Ishikawa (cell line): Measurements from ENCODE around the gene STXBP1.

Source experiments
- CREB1 ChIP-seq: IDR thresholded peaks from 2 replicates; pipeline ENCODE4 v1.6.1; 2012; ENCODE audit warnings: low read depth
- EGR1 ChIP-seq: IDR thresholded peaks from 2 replicates; pipeline ENCODE4 v1.6.1; 2012
- MAX ChIP-seq: IDR thresholded peaks from 2 replicates; pipeline ENCODE4 v1.6.1; 2012
- TCF12 ChIP-seq: IDR thresholded peaks from 2 replicates; pipeline ENCODE4 v1.6.1; 2012; ENCODE audit warnings: low read depth
- ZBTB7A ChIP-seq: IDR thresholded peaks from 2 replicates; pipeline ENCODE4 v1.6.1; 2012; ENCODE audit warnings: low read depth

The STXBP1 gene

GRCh38 chr9:127741831-127742434 is 129.9 kb downstream of the STXBP1 start:
- no peak for TF ChIP-seq TCF12
- no peak for TF ChIP-seq ZBTB7A
- no peak for TF ChIP-seq CREB1
- 0 out of 2 replicates have a peak, but pooled peaks have one; percentile 3 for TF ChIP-seq MAX
- no peak for TF ChIP-seq EGR1
